Activated naive CD4-positive, alpha-beta T cell treated with anti-CD3 and anti-CD28 coated beads, Interleukin-2, amount 50 U/mL, for 72 hours (primary cell): ENCODE measurements around the gene RNASE8. TPM values are rescaled to one million over a fixed set of nuclear protein-coding genes. Genes with fewer than 3 reads are reported as not detected.
A peak's percentile ranks its signal among the peaks of the same experiment; 100 is the strongest.
"Not testable (repeated sequence)": the region's sequence is repeated elsewhere in the genome, so short reads cannot be mapped to it uniquely, and the experiment has no call there.

Experiments used
- ATAC-seq, 2 donors: fragments of 150-1000 bp; cut with Tn5 transposase; 2 replicates each; pipeline ENCODE4 v1.10.0; 2021; ENCODE audit warnings: mild to moderate bottlenecking in 2 of 2, moderate library complexity in 2 of 2
- DNase-seq, 2 donors: peaks; one replicate each; pipeline ENCODE4 v3.0.0; 2021 to 2022; ENCODE audit warnings: low spot score in 2 of 2
- H3K27ac Mint-ChIP-seq, 2 donors: one replicate each; pipeline ENCODE4 v1.8.0; 2022; ENCODE audit warnings: mild to moderate bottlenecking in 2 of 2, mixed read lengths in 2 of 2
- H3K36me3 Mint-ChIP-seq, 2 donors: one replicate each; pipeline ENCODE4 v1.8.0; 2022; ENCODE audit warnings: mixed read lengths in 2 of 2
- H3K9me3 Mint-ChIP-seq, 2 donors: one replicate each; pipeline ENCODE4 v1.8.0; 2022; ENCODE audit warnings: mixed read lengths in 2 of 2
- total RNA-seq, 2 donors: library from RNA; stranded (reverse); gene quantifications; one replicate each; pipeline ENCODE4 v1.2.3, GENCODE V29; 2022

Gene RNASE8
- not detected for total RNA-seq

DNA sequence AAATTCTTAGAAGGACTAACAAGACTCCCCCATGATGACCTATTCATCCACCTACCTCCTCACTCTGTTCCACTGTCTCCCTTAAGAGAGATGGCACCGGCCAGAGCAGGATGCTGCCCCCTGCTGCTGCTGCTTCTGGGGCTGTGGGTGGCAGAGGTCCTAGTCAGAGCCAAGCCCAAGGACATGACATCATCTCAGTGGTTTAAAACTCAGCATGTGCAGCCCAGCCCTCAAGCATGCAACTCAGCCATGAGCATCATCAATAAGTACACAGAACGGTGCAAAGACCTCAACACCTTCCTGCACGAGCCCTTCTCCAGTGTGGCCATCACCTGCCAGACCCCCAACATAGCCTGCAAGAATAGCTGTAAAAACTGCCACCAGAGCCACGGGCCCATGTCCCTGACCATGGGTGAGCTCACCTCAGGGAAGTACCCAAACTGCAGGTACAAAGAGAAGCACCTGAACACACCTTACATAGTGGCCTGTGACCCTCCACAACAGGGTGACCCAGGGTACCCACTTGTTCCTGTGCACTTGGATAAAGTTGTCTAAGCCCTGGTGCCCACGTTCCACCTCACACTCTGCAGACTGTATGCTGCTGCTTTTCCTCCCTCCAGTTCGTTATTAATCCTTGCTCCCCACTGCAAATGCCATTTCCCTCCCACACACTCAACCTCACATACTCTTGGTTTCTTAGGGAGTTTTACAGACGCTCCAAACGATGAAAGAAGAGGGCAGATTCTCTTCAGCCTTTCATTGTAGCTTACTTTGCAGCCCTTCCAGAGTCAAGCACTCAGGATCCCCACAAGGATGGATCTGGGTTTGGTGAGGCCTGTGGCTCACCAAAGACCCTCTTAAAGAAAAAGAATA, at the start of gene RNASE8:
Gene RNASE8 (plus strand): TSS at position 20 of the 873 bp plus-strand sequence. CDS start 71 bp downstream, at position 91.
- no peaks in the 10 kb centered on the region for H3K9me3 Mint-ChIP-seq
- no peaks in the 10 kb centered on the region for H3K36me3 Mint-ChIP-seq
- no peak within 1 kb of the TSS for H3K27ac Mint-ChIP-seq
- ATAC-seq (peak; percentile 36 to 38), DNase-seq (no peak)

DNA sequence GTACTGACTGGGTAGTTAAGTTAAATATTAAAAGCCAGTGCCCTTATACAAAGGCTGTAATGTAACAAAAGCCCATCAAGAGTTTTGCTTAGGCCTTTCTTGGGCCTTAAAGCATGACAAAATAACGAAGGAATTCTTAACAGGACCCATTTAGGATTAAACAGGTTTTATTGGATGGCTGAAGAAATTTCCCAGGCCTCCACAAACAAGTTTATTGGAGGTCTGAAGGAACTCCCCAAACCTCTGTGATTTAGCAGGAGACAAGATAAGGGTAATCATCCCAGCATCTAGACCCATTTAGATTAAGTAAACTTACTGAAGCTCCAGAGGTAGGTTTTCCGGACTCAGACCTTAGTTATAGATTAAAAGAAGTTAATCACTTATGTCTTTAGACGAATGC, 47.9 kb upstream of the RNASE8 start:
- ATAC-seq, DNase-seq, H3K27ac Mint-ChIP-seq, H3K9me3 Mint-ChIP-seq, H3K36me3 Mint-ChIP-seq: not testable (repeated sequence)

DNA sequence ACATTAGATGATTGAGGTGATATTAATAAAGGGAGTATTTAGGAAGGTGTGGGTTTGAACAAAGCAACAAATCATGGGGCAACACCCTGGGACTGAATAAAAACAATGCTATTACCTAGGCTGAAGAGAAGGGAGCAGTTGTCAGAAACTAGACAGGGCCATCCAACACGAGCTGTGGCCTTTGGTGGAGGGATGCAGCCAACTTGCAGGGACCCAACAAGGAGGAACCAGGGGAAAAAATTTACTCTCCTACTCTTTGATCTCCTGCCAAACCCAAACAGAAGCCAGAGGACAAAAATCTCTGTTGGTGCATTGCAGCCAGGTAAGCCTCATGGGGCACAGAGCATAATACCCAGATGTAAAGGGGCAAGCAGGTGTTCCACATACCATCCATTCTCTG, 46.5 kb upstream of the RNASE8 start:
- H3K9me3 Mint-ChIP-seq, result no peaks in the 10 kb centered on the region
- H3K27ac Mint-ChIP-seq, result no peak overlapping the region
- no peaks in the 10 kb centered on the region for H3K36me3 Mint-ChIP-seq
- DNase-seq (no peak), ATAC-seq (no peak)

DNA sequence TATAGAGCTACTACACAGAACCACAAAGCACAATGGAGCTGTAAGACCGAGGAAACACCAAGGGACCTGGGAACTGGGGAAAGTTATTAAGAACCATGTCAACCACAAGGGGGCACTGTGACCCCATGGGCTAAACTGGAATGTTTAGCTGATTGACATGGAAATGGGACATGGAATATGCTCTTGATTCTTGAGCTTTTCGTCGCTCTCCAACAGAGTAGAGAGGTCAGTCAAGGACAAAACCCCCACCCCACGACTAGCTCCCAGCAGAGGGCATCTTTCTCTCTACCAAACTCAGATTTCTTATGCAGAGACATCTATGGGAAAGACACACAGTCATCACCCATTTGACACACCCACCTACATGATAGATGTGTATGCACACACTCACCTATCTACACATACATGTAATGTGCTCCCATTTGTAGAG, 42.8 kb upstream of the RNASE8 start:
- ATAC-seq (peak; percentile 82 to 85), DNase-seq (peak; percentile 66 to 79)
- Mint-ChIP-seq H3K36me3 (no peaks in the 10 kb centered on the region), H3K27ac (no peak overlapping the region), H3K9me3 (no peaks in the 10 kb centered on the region)

GRCh38 chr14:21015312-21015711, 42.3 kb upstream of the RNASE8 start:
- Mint-ChIP-seq H3K36me3 (no peaks in the 10 kb centered on the region), H3K27ac (no peak overlapping the region), H3K9me3 (no peaks in the 10 kb centered on the region)
- ATAC-seq (no peak), DNase-seq (no peak)

GRCh38 chr14:21016413-21017190, 41.0 kb upstream of the RNASE8 start:
- H3K36me3 Mint-ChIP-seq, result no peaks in the 10 kb centered on the region
- ATAC-seq, result no peak
- no peak overlapping the region for H3K27ac Mint-ChIP-seq
- H3K9me3 Mint-ChIP-seq, result no peaks in the 10 kb centered on the region
- no peak for DNase-seq

GRCh38 chr14:21017528-21018245, 39.9 kb upstream of the RNASE8 start:
- Mint-ChIP-seq H3K9me3 (no peaks in the 10 kb centered on the region), H3K36me3 (no peaks in the 10 kb centered on the region)
- ATAC-seq, result no peak

GRCh38 chr14:21018286-21018685, 39.3 kb upstream of the RNASE8 start:
- no peaks in the 10 kb centered on the region for H3K36me3 Mint-ChIP-seq
- ATAC-seq (no peak), DNase-seq (no peak)
- H3K27ac Mint-ChIP-seq, result no peak overlapping the region
- no peaks in the 10 kb centered on the region for H3K9me3 Mint-ChIP-seq

More at GRCh38 chr14:21017528-21018245, 39.9 kb upstream of the RNASE8 start:
- H3K27ac Mint-ChIP-seq, result no peak overlapping the region
- DNase-seq, result no peak

- no peak for ATAC-seq
- no peaks in the 10 kb centered on the region for H3K9me3 Mint-ChIP-seq
- H3K27ac Mint-ChIP-seq, result no peak overlapping the region
These were observed 38.8 kb upstream of the RNASE8 start for GRCh38 chr14:21018781-21019180.

DNA sequence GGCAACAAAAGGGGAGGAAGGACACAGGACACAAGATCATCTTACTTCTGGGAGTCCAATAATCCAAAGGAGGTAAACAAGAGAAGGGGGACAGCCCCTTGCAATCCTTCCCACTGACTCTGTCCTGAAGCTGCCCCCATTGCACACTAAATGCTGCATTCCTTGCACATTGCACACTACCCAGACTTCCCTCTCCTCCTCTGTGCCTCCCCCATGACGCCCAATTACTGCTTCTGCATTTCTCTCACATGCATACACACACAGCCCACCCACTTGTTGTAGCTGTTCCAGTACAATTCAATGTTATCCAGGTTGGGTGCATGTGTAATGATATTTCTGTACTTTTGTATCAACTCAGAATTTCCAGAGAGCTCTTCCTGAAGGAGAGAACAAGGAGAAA, 38.3 kb upstream of the RNASE8 start:
- no peaks in the 10 kb centered on the region for H3K9me3 Mint-ChIP-seq

More at GRCh38 chr14:21018781-21019180, 38.8 kb upstream of the RNASE8 start:
- no peaks in the 10 kb centered on the region for H3K36me3 Mint-ChIP-seq
- no peak for DNase-seq

DNA sequence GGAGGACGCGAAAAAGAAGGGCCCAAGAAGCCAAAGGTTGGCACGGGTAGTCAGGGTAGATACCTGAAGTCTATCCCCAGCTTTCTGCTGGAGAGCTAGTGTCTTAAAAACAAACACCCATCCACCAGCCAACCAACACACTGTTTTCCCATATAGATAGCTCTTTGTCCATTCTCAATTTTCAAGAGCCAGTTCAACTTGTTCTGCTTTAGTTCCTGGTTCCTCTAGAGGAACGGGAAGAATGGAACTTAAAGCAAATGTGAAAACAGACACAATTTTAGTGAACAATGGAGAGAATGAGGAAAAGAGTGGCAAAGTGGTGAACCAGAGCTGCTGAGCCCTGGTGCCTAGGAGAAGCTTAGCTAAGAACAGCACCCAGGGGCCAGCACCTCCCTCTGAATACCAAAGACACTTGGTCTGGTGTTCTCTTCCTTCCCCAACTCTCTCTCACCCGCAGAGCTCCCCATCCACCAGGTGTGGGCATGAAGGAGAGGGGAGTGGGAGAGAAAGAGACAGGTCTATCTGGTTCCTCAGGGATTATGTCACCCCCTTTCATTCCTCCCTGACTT, 36.6 kb upstream of the RNASE8 start:
- no peak for ATAC-seq
- Mint-ChIP-seq H3K27ac (peak overlapping the region in 1 of 2 donors; percentile 11), H3K36me3 (no peaks in the 10 kb centered on the region)

More for the DNA sequence above, 38.3 kb upstream of the RNASE8 start:
- H3K27ac Mint-ChIP-seq, result no peak overlapping the region
- H3K36me3 Mint-ChIP-seq, result no peaks in the 10 kb centered on the region
- DNase-seq, result no peak
- no peak for ATAC-seq

GRCh38 chr14:21022686-21023085, 34.9 kb upstream of the RNASE8 start:
- Mint-ChIP-seq H3K27ac (no peak overlapping the region), H3K9me3 (no peaks in the 10 kb centered on the region), H3K36me3 (no peaks in the 10 kb centered on the region)
- DNase-seq (no peak), ATAC-seq (no peak)

More for the DNA sequence above, 36.6 kb upstream of the RNASE8 start:
- no peak for DNase-seq
- no peaks in the 10 kb centered on the region for H3K9me3 Mint-ChIP-seq

DNA sequence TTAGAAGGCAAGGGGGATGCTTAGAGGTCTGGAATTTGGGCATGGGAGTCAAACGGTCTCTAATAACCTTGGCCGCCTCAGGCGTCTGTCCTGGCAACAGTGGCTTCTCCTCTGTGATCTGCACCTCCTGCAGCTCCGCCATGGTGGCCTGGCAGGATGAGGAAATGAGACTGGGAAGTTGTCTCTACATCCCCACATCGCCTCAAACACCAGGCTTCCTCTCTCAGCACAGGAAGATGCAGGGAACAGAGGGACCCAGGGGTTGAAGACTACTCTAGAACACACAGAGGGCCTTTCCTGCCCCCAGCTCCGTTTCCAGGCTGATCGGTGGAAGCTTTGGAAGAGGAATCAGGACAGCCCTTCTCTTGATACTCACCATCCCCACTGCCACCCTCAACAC, 34.4 kb upstream of the RNASE8 start:
- no peaks in the 10 kb centered on the region for H3K36me3 Mint-ChIP-seq
- DNase-seq, result no peak
- no peak for ATAC-seq
- no peaks in the 10 kb centered on the region for H3K9me3 Mint-ChIP-seq
- H3K27ac Mint-ChIP-seq, result no peak overlapping the region

DNA sequence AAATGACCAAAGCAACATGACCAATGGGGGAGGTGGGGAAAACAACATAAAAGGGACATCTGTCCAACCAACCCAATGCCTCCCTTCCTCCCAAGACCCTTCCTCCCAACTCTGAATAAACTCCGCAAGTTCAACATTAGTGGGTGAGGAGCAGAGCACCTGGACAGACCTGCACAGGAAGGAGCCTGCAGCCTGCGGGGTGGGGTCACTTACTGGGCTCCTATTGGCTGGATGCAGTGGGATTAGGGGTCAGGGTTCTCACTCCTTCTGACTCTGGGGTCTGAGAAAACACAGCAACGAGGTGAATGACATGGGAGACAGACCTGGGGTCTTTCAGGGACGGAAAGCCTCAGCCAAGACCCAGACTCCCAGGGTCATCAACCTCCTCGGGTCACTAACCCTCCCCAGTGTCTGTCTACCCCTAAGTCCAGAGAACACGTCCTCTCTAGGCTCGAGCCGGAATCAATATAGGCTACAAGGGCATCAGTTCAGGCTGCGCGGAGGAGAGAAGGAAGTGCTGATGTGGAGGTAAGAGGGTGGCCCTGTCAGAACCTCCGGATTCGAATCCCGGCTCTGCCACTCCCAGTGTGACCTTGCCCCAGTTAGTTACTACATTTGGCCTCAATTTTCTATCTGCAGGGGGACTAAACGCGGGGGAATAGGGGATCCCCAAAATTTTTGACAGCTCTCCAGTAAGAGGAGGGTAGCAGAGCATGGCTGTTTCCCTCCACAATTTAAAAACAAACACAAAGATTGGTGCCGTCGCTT, 33.6 kb upstream of the RNASE8 start:
- DNase-seq, result no peak
- Mint-ChIP-seq H3K9me3 (no peaks in the 10 kb centered on the region), H3K27ac (peak overlapping the region; percentile 30 to 71), H3K36me3 (no peaks in the 10 kb centered on the region)
- peak in 1 of 2 donors; percentile 31 for ATAC-seq

GRCh38 chr14:21024585-21025370, 32.8 kb upstream of the RNASE8 start, which contains the start of gene NDRG2:
Gene NDRG2 (minus strand): TSS chr14:21025061. CDS start chr14:21023315, 1,746 bp downstream.
- H3K9me3 Mint-ChIP-seq, result no peaks in the 10 kb centered on the region

More at GRCh38 chr14:21024585-21025370, 32.8 kb upstream of the RNASE8 start, which contains the start of gene NDRG2:
- H3K27ac Mint-ChIP-seq, result peak within 1 kb of the TSS; percentile 30 to 71
- no peaks in the 10 kb centered on the region for H3K36me3 Mint-ChIP-seq
- ATAC-seq (peak; percentile 85 to 88), DNase-seq (peak; percentile 60 to 62)
